Immature natural killer cell (primary cell): ENCODE results near the gene DHFR. TPM values are rescaled to one million over a fixed set of nuclear protein-coding genes. Genes with fewer than 3 reads are reported as not detected.

ENCODE experiments used
- DNase-seq, 3 donors: peaks; one replicate each; pipeline ENCODE4 v3.0.0; 2022; ENCODE audit warnings: mixed read lengths in 1 of 3
- H3K27ac Mint-ChIP-seq, 6 donors: one replicate each; pipeline ENCODE4 v1.8.0; 2020; ENCODE audit warnings: mixed read lengths in 6 of 6, mild to moderate bottlenecking in 5 of 6, inconsistent platforms in 4 of 6, moderate library complexity in 3 of 6
- H3K27me3 Mint-ChIP-seq, 3 donors: one replicate each; pipeline ENCODE4 v1.8.0; 2020 to 2021; ENCODE audit warnings: low read depth in 3 of 3, mild to moderate bottlenecking in 3 of 3, mixed read lengths in 3 of 3, moderate library complexity in 3 of 3, inconsistent platforms in 1 of 3
- H3K36me3 Mint-ChIP-seq, 3 donors: one replicate each; pipeline ENCODE4 v1.8.0; 2020; ENCODE audit warnings: mixed read lengths in 3 of 3, inconsistent platforms in 2 of 3, mild to moderate bottlenecking in 2 of 3
- H3K4me1 Mint-ChIP-seq, 2 donors: one replicate each; pipeline ENCODE4 v1.8.0; 2020; ENCODE audit warnings: inconsistent platforms in 2 of 2, mild to moderate bottlenecking in 2 of 2, mixed read lengths in 2 of 2, moderate library complexity in 1 of 2
- H3K4me3 Mint-ChIP-seq, 5 donors: one replicate each; pipeline ENCODE4 v1.8.0; 2020; ENCODE audit warnings: mild to moderate bottlenecking in 5 of 5, mixed read lengths in 5 of 5, inconsistent platforms in 3 of 5, moderate library complexity in 3 of 5
- H3K9me3 Mint-ChIP-seq, 6 donors: one replicate each; pipeline ENCODE4 v1.8.0; 2020; ENCODE audit warnings: mild to moderate bottlenecking in 6 of 6, mixed read lengths in 6 of 6, inconsistent platforms in 4 of 6, moderate library complexity in 3 of 6
- polyA plus RNA-seq, 3 donors: library from polyadenylated mRNA; unstranded; fragments of 300-500 nt; fragmentation: Illumina TruSeq; gene quantifications; one replicate each; pipeline ENCODE4 v1.2.3, GENCODE V29; 2021

Gene DHFR
- polyA plus RNA-seq, 3 donors from 2014 or later, result 3.2 to 5.9 (median 3.3) TPM

GRCh38 chr5:80577707-80578106, 77.1 kb downstream of the DHFR start:
- Mint-ChIP-seq H3K4me1 (no peaks in the 10 kb centered on the region), H3K27me3 (peaks cover 0 to 12% (median 7%) of the 10 kb centered on the region in 3 donors), H3K4me3 (no peak overlapping the region), H3K9me3 (peaks cover 0 to 2% (median 0%) of the 10 kb centered on the region in 6 donors), H3K36me3 (no peaks in the 10 kb centered on the region), H3K27ac (no peak overlapping the region)
- DNase-seq, result no peak

GRCh38 chr5:80576383-80576782, 78.4 kb downstream of the DHFR start:
- Mint-ChIP-seq H3K4me3 (no peak overlapping the region), H3K27ac (no peak overlapping the region)

More at GRCh38 chr5:80576383-80576782, 78.4 kb downstream of the DHFR start:
- no peak for DNase-seq
- Mint-ChIP-seq H3K27me3 (peaks cover 3 to 15% (median 12%) of the 10 kb centered on the region in 3 donors), H3K9me3 (peaks cover 0 to 2% (median 0%) of the 10 kb centered on the region in 6 donors), H3K36me3 (no peaks in the 10 kb centered on the region), H3K4me1 (no peaks in the 10 kb centered on the region)

Other genes with a start within 250 kb of the DHFR start
- gene ZFYVE16, start 246.9 kb downstream of the DHFR start, polyA plus RNA-seq, result 1 to 10 TPM; 3.1 to 8.8 (median 3.2) TPM
- not detected for gene FAM151B, start 166.9 kb downstream of the DHFR start, polyA plus RNA-seq
- gene ANKRD34B, start 84.7 kb downstream of the DHFR start, polyA plus RNA-seq, result not detected
- gene MSH3, start 331 bp downstream of the DHFR start, polyA plus RNA-seq, result 10 to 100 TPM in 2 of 3 donors, 1 to 10 TPM in 1; 5.6 to 13.7 (median 10.3) TPM